Gastroesophageal sphincter (tissue), 3 donors: Measurements from ENCODE around the gene DUS4L.

Experiments used
- EP300 ChIP-seq: sonication (generic); formaldehyde crosslinking; IDR thresholded peaks from one replicate; pipeline ENCODE4 v1.6.1; 2017; ENCODE audit warnings: antibody characterized with exemption, mild to moderate bottlenecking
- POLR2A ChIP-seq, 2 donors: fragments of 450-650 bp; IDR thresholded peaks; one replicate each; pipeline ENCODE4 v1.6.1; 2017; ENCODE audit warnings: antibody characterized with exemption in 2 of 2, mild to moderate bottlenecking in 2 of 2, moderate library complexity in 1 of 2
- POLR2AphosphoS5 ChIP-seq: sonication (generic); formaldehyde crosslinking; IDR thresholded peaks from one replicate; pipeline ENCODE4 v1.6.1; 2017; ENCODE audit warnings: antibody characterized with exemption
- TF ChIP-seq, protein P1 (sequence below), 4 experiments: fragments of 200-600 bp in 2 of 4; fragments of 450-650 bp in 2 of 4; sonication (generic) in 1 of 4; IDR thresholded peaks; one replicate each; pipeline ENCODE4 v1.5.1; 2017 to 2019; ENCODE audit warnings: antibody characterized with exemption in 4 of 4, mild to moderate bottlenecking in 2 of 4, moderate library complexity in 2 of 4

GRCh38 chr7:107538001-107538400 is 25.8 kb upstream of the DUS4L start:
- TF ChIP-seq POLR2A (IDR thresholded peaks at IDR 0.05) (no peak), POLR2AphosphoS5 (no peak), EP300 (no peak)
- TF ChIP-seq, protein P1, sequence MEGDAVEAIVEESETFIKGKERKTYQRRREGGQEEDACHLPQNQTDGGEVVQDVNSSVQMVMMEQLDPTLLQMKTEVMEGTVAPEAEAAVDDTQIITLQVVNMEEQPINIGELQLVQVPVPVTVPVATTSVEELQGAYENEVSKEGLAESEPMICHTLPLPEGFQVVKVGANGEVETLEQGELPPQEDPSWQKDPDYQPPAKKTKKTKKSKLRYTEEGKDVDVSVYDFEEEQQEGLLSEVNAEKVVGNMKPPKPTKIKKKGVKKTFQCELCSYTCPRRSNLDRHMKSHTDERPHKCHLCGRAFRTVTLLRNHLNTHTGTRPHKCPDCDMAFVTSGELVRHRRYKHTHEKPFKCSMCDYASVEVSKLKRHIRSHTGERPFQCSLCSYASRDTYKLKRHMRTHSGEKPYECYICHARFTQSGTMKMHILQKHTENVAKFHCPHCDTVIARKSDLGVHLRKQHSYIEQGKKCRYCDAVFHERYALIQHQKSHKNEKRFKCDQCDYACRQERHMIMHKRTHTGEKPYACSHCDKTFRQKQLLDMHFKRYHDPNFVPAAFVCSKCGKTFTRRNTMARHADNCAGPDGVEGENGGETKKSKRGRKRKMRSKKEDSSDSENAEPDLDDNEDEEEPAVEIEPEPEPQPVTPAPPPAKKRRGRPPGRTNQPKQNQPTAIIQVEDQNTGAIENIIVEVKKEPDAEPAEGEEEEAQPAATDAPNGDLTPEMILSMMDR (IDR thresholded peaks at IDR 0.05): no peak
